Activated CD4-positive, alpha-beta memory T cell treated with anti-CD3 and anti-CD28 coated beads for 36 hours (primary cell): ENCODE data around the gene SAG. TPM values are rescaled to one million over a fixed set of nuclear protein-coding genes. Genes with fewer than 3 reads are reported as not detected.

ENCODE experiments used
- CTCF ChIA-PET: fragments of 350-600 bp; sonication (Branson Sonifier 250); formaldehyde crosslinking; loops from one replicate; lab custom pipeline; 2021; ENCODE audit warnings: antibody characterized with exemption, inconsistent platforms; lab: Charles Lee
- POLR2A ChIA-PET: fragments of 350-600 bp; sonication (Branson Sonifier 250); formaldehyde crosslinking; loops from one replicate; lab custom pipeline; 2021; ENCODE audit warnings: antibody characterized with exemption; lab: Charles Lee
- DNase-seq: peaks from one replicate; pipeline ENCODE4 v3.0.0-alpha.2; 2020
- H3K27ac Mint-ChIP-seq: one replicate; pipeline ENCODE4 v1.8.0; 2021; ENCODE audit warnings: mixed read lengths
- H3K27me3 Mint-ChIP-seq: one replicate; pipeline ENCODE4 v1.8.0; 2021; ENCODE audit warnings: mixed read lengths
- H3K36me3 Mint-ChIP-seq: one replicate; pipeline ENCODE4 v1.8.0; 2021; ENCODE audit warnings: mixed read lengths
- H3K4me1 Mint-ChIP-seq: one replicate; pipeline ENCODE4 v1.8.0; 2021; ENCODE audit warnings: low read depth, mixed read lengths
- H3K4me3 Mint-ChIP-seq: one replicate; pipeline ENCODE4 v1.8.0; 2021; ENCODE audit warnings: mild to moderate bottlenecking, mixed read lengths
- H3K9me3 Mint-ChIP-seq: one replicate; pipeline ENCODE4 v1.8.0; 2021; ENCODE audit warnings: mixed read lengths
- intact Hi-C: fragments of 100-400 bp; cut with micrococcal nuclease; formaldehyde crosslinking; loops from one replicate; pipeline ENCODE4 v1.15.1; 2023
- total RNA-seq, 2 experiments: library from RNA; stranded (reverse); gene quantifications; one replicate each; pipeline ENCODE4 v1.2.3, GENCODE V29; 2021

The SAG gene
- total RNA-seq, 2 experiments from 2014 or later: 0.27 to 1.3 TPM

GRCh38 chr2:233352141-233352842 is 44.7 kb downstream of the SAG start:
- Mint-ChIP-seq H3K27ac (no peak overlapping the region), H3K4me1 (peaks cover 45% of the 10 kb centered on the region), H3K36me3 (no peaks in the 10 kb centered on the region), H3K4me3 (no peak overlapping the region), H3K27me3 (no peaks in the 10 kb centered on the region), H3K9me3 (no peaks in the 10 kb centered on the region)
- CTCF ChIA-PET: no interaction called here
- intact Hi-C loops: loop anchor here (5.0 to 10.0 kb wide), 4 partner anchors 60 to 267 kb away; no protein-coding TSS in a partner anchor
- POLR2A ChIA-PET: no interaction called here
- no peak for DNase-seq

GRCh38 chr2:233353101-233353768 is 45.6 kb downstream of the SAG start:
- no peak for DNase-seq
- intact Hi-C loops: loop anchor here (1.0 to 10.0 kb wide), 5 partner anchors 59 to 268 kb away; partner anchors contain the start of gene USP40
- H3K27ac Mint-ChIP-seq: peak overlapping the region; percentile 80
- CTCF ChIA-PET: interaction anchor here (0.7 to 2.1 kb wide), 6 partner anchors 21 to 90 kb away, joined by 3 to 14 read pairs (median 3); no protein-coding TSS in a partner anchor
- H3K36me3 Mint-ChIP-seq: no peaks in the 10 kb centered on the region
- H3K27me3 Mint-ChIP-seq: no peaks in the 10 kb centered on the region
- peak overlapping the region; percentile 83 for H3K4me3 Mint-ChIP-seq
- H3K9me3 Mint-ChIP-seq: no peaks in the 10 kb centered on the region
- POLR2A ChIA-PET: interaction anchor here (1.0 to 1.5 kb wide), 3 partner anchors 16 to 85 kb away, joined by 3 to 7 read pairs (median 3); no protein-coding TSS in a partner anchor
- H3K4me1 Mint-ChIP-seq: peaks cover 50% of the 10 kb centered on the region

- Mint-ChIP-seq H3K27ac (peak within 1 kb of the TSS; percentile 80), H3K27me3 (no peaks in the 10 kb centered on the region), H3K36me3 (peaks cover 5% of the 10 kb centered on the region), H3K4me3 (peak within 1 kb of the TSS; percentile 83), H3K9me3 (no peaks in the 10 kb centered on the region), H3K4me1 (peaks cover 57% of the 10 kb centered on the region)
- ChIA-PET POLR2A (interaction anchor here (1.0 to 1.5 kb wide), 3 partner anchors 16 to 86 kb away, joined by 3 to 7 read pairs (median 3); no protein-coding TSS in a partner anchor), CTCF (interaction anchor here (0.7 to 2.1 kb wide), 6 partner anchors 22 to 89 kb away, joined by 3 to 14 read pairs (median 3); no protein-coding TSS in a partner anchor)
- DNase-seq: peak; percentile 84
- intact Hi-C loops: loop anchor here (1.0 to 10.0 kb wide), 5 partner anchors 58 to 269 kb away; partner anchors contain the start of gene USP40
Observed at GRCh38 chr2:233353769-233354499, 46.3 kb downstream of the SAG start, which contains the start of gene DGKD. TSS of gene DGKD (plus strand) at chr2:233354494. CDS start at chr2:233354519, 25 bp downstream.

- ChIA-PET CTCF (interaction anchor here (1.0 to 2.1 kb wide), 3 partner anchors 32 to 89 kb away, joined by 3 to 14 read pairs (median 3); no protein-coding TSS in a partner anchor), POLR2A (interaction anchor here (1.2 to 1.7 kb wide), 3 partner anchors 11 to 86 kb away, joined by 3 to 7 read pairs (median 4); no protein-coding TSS in a partner anchor)
- H3K27ac Mint-ChIP-seq: no peak overlapping the region
- intact Hi-C loops: loop anchor here (5.0 to 10.0 kb wide), 4 partner anchors 58 to 270 kb away; no protein-coding TSS in a partner anchor
- H3K36me3 Mint-ChIP-seq: peaks cover 5% of the 10 kb centered on the region
- no peaks in the 10 kb centered on the region for H3K9me3 Mint-ChIP-seq
- DNase-seq: no peak
- no peaks in the 10 kb centered on the region for H3K27me3 Mint-ChIP-seq
- H3K4me1 Mint-ChIP-seq: peaks cover 61% of the 10 kb centered on the region
- no peak overlapping the region for H3K4me3 Mint-ChIP-seq
Observed at GRCh38 chr2:233354500-233354924, 46.9 kb downstream of the SAG start.

GRCh38 chr2:233354971-233355574 is 47.5 kb downstream of the SAG start:
- peak overlapping the region; percentile 40 for H3K27ac Mint-ChIP-seq
- ChIA-PET CTCF (interaction anchor here (2.1 kb wide), 1 partner anchor 88 kb away, joined by 14 read pairs; no protein-coding TSS in a partner anchor), POLR2A (interaction anchor here (1.5 to 1.7 kb wide), 2 partner anchors 11 to 87 kb away, joined by 4 to 7 read pairs; no protein-coding TSS in a partner anchor)
- H3K9me3 Mint-ChIP-seq: no peaks in the 10 kb centered on the region
- no peaks in the 10 kb centered on the region for H3K27me3 Mint-ChIP-seq
- intact Hi-C loops: loop anchor here (5.0 to 10.0 kb wide), 4 partner anchors 57 to 270 kb away; no protein-coding TSS in a partner anchor
- peak overlapping the region; percentile 78 for H3K4me3 Mint-ChIP-seq
- H3K4me1 Mint-ChIP-seq: peaks cover 62% of the 10 kb centered on the region
- H3K36me3 Mint-ChIP-seq: peaks cover 5% of the 10 kb centered on the region
- DNase-seq: peak; percentile 24

GRCh38 chr2:233355916-233356315 is 48.3 kb downstream of the SAG start:
- DNase-seq: no peak
- intact Hi-C loops: loop anchor here (10.0 kb wide), 1 partner anchor 271 kb away; no protein-coding TSS in a partner anchor
- CTCF ChIA-PET: interaction anchor here (0.9 to 1.0 kb wide), 2 partner anchors 8 to 51 kb away, joined by 3 to 4 read pairs; no protein-coding TSS in a partner anchor
- POLR2A ChIA-PET: interaction anchor here (1.7 kb wide), 1 partner anchor 10 kb away, joined by 4 read pairs; no protein-coding TSS in a partner anchor
- Mint-ChIP-seq H3K4me3 (peak overlapping the region; percentile 78), H3K36me3 (peaks cover 5% of the 10 kb centered on the region), H3K27ac (no peak overlapping the region), H3K4me1 (peaks cover 54% of the 10 kb centered on the region), H3K27me3 (no peaks in the 10 kb centered on the region), H3K9me3 (no peaks in the 10 kb centered on the region)

- ChIA-PET POLR2A (no interaction called here), CTCF (interaction anchor here (0.9 to 1.4 kb wide), 4 partner anchors 9 to 86 kb away, joined by 3 to 4 read pairs (median 4); no protein-coding TSS in a partner anchor)
- no peak for DNase-seq
- peaks cover 50% of the 10 kb centered on the region for H3K4me1 Mint-ChIP-seq
- H3K9me3 Mint-ChIP-seq: no peaks in the 10 kb centered on the region
- no peak overlapping the region for H3K27ac Mint-ChIP-seq
- H3K4me3 Mint-ChIP-seq: peak overlapping the region; percentile 78
- no peaks in the 10 kb centered on the region for H3K27me3 Mint-ChIP-seq
- peaks cover 5% of the 10 kb centered on the region for H3K36me3 Mint-ChIP-seq
- intact Hi-C loops: loop anchor here (10.0 kb wide), 1 partner anchor 272 kb away; no protein-coding TSS in a partner anchor
Observed at GRCh38 chr2:233356546-233357308, 49.1 kb downstream of the SAG start.

- H3K27ac Mint-ChIP-seq: no peak overlapping the region
- H3K9me3 Mint-ChIP-seq: no peaks in the 10 kb centered on the region
- peaks cover 5% of the 10 kb centered on the region for H3K36me3 Mint-ChIP-seq
- DNase-seq: no peak
- ChIA-PET CTCF (interaction anchor here (1.4 kb wide), 2 partner anchors 85 to 108 kb away, joined by 4 read pairs; no protein-coding TSS in a partner anchor), POLR2A (no interaction called here)
- H3K4me1 Mint-ChIP-seq: peaks cover 49% of the 10 kb centered on the region
- intact Hi-C loops: loop anchor here (10.0 kb wide), 1 partner anchor 274 kb away; no protein-coding TSS in a partner anchor
- no peak overlapping the region for H3K4me3 Mint-ChIP-seq
- H3K27me3 Mint-ChIP-seq: no peaks in the 10 kb centered on the region
Observed at GRCh38 chr2:233358335-233358734, 50.7 kb downstream of the SAG start.

- H3K27me3 Mint-ChIP-seq: no peaks in the 10 kb centered on the region
- no peak overlapping the region for H3K27ac Mint-ChIP-seq
- ChIA-PET CTCF (interaction anchor here (0.5 kb wide), 1 partner anchor 87 kb away, joined by 3 read pairs; no protein-coding TSS in a partner anchor), POLR2A (no interaction called here)
- peaks cover 10% of the 10 kb centered on the region for H3K36me3 Mint-ChIP-seq
- no peak overlapping the region for H3K4me3 Mint-ChIP-seq
- peaks cover 46% of the 10 kb centered on the region for H3K4me1 Mint-ChIP-seq
- no peak for DNase-seq
- intact Hi-C loops: loop anchor here (10.0 kb wide), 1 partner anchor 274 kb away; no protein-coding TSS in a partner anchor
- H3K9me3 Mint-ChIP-seq: peaks cover 5% of the 10 kb centered on the region
Observed at GRCh38 chr2:233358947-233359346, 51.3 kb downstream of the SAG start.

- intact Hi-C loops: loop anchor here (10.0 kb wide), 1 partner anchor 275 kb away; no protein-coding TSS in a partner anchor
- Mint-ChIP-seq H3K4me1 (peaks cover 45% of the 10 kb centered on the region), H3K9me3 (peaks cover 5% of the 10 kb centered on the region), H3K27ac (no peak overlapping the region), H3K27me3 (no peaks in the 10 kb centered on the region), H3K4me3 (no peak overlapping the region), H3K36me3 (peaks cover 11% of the 10 kb centered on the region)
- CTCF ChIA-PET: interaction anchor here (1.7 kb wide), 1 partner anchor 83 kb away, joined by 3 read pairs; no protein-coding TSS in a partner anchor
- POLR2A ChIA-PET: no interaction called here
- DNase-seq: no peak
Observed at GRCh38 chr2:233359823-233360222, 52.2 kb downstream of the SAG start.
